AG09319 (cell line): ENCODE data around the gene DPM2.

Experiments
- DNase-seq: peaks from one replicate; pipeline ENCODE4 v3.0.0-alpha.2; 2010; ENCODE audit warnings: low read depth; ENCODE audit errors: extremely low read depth
- CTCF ChIP-seq: IDR thresholded peaks from 2 replicates; pipeline ENCODE4 v1.5.1; 2011; ENCODE audit warnings: low read depth, mild to moderate bottlenecking, inconsistent platforms, low read length, moderate library complexity

DPM2 gene

DNA sequence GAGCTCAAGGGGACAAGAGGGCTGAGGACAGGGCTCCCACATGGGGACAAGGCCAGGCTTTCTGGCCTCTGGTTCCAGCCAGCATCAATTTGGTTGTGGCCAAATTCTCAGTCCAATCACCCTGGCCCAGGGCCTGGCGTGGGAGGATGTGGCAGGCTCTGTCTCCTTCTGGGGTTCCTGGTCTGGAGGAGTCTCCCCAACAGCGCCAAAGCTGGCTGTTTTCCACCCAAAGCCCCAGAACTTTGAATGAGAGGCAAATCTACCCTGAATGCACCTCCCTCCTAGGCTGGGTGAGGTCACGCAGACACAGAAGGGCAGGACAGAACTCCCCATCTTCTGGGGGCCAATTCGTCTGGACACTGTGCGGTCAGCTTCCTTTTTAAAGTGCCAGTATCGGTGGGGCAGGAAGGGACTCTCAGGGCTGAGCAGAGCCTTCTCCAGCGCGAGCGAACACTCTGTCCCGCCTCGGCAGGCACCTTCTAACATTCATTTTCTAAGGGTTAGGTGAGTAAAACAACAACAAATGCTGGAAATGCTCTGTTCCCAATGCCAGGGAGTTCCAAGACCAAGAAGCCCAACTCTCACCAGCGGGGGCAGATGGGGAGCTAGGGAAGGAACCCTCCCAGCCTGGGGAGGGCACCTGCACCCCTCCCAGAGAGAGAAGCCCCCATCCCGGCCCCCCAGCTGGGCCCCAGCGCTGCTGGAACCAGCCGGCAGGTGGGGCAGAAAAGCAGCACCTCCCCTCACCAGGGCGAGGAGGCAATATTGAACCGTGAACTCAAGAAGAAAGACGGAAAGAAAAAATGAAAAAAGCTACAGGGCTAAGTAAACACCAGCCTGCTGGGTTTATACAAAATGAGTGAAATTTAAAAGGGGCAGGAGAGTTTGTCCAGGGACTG, 3.7 kb upstream of the DPM2 start:
- TF ChIP-seq CTCF: no peak
- DNase-seq: no peak

DNA sequence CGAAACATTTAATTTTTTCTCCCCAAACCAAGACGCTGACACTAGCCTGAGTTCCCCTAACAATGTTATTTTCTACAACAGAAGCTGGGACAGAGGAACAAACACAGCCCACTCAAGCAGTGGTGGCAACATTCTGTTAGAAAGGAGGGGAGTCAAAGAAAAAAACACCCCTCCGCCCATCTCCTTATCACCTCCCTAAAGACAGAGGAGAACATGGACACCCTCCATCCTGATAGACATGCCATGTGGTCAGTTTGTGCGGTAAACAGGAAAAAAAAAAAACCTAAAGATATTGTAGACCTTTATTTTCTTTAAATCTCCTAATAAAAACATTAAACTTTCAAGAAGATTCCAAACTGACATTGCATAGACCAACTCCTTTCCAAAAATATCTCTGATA, 2.9 kb upstream of the DPM2 start:
- DNase-seq: no peak
- TF ChIP-seq CTCF: no peak

GRCh38 chr9:127938298-127938690, 640 bp upstream of the DPM2 start:
- DNase-seq: no peak

DNA sequence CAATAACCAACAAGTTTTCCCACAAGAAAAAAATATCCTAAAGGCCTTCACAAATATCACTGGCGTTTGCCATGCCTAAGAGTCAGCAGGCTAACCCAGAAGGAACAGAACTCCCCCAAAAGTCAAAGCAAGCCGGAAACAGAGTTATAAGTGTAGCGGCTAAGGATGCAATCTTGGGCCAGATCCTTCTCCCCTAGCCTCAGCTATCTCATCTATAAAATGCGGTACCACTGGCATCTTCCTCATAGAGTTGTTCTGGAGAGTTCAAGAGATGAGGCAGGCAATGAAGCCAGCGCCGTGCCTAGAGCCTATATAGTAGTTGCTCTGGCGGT, 632 bp downstream of the DPM2 start:
- no peak for TF ChIP-seq CTCF
- no peak for DNase-seq

More at GRCh38 chr9:127938298-127938690, 640 bp upstream of the DPM2 start:
- TF ChIP-seq CTCF: no peak

- DNase-seq: no peak
- no peak for TF ChIP-seq CTCF
These were observed 1.3 kb downstream of the DPM2 start for GRCh38 chr9:127936347-127936852.

- no peak for TF ChIP-seq CTCF
- DNase-seq: no peak
These were observed 1.9 kb downstream of the DPM2 start for GRCh38 chr9:127935765-127936221.

DNA sequence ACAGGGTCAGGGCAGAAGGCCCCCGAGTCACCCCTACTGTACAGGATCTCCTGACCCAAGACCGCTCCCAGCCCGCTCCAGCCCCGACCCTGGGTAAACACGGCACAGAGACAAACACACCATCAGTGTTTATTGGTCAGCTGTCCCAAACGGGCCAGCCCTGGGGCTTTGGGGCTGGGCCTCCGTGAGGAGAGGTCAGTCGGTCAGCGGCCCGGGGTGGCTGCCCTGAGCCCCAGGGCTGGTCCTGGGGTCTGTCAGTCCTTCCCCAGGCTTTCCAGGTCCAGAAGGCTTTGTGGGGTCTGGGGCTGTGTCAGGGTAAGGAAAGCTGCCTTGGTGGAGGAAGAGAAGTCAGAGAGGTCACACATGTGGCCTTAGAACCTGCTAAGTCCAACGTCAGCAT, 2.7 kb downstream of the DPM2 start:
- no peak for DNase-seq
- no peak for TF ChIP-seq CTCF
